B cell (primary cell): ENCODE measurements around the gene C16orf86.

Experiments used
- EZH2 ChIP-seq: IDR thresholded peaks from 2 replicates; pipeline ENCODE4 v1.6.1; 2012; ENCODE audit warnings: borderline replicate concordance, low read depth, mild to moderate bottlenecking, moderate library complexity, low read length; ENCODE audit not compliant: insufficient read depth, poor library complexity, severe bottlenecking
- TF ChIP-seq, protein P1 (sequence below): fragments of 200-600 bp; IDR thresholded peaks from one replicate; pipeline ENCODE4 v1.8.0; 2022; ENCODE audit warnings: antibody characterized with exemption, mild to moderate bottlenecking

DNA sequence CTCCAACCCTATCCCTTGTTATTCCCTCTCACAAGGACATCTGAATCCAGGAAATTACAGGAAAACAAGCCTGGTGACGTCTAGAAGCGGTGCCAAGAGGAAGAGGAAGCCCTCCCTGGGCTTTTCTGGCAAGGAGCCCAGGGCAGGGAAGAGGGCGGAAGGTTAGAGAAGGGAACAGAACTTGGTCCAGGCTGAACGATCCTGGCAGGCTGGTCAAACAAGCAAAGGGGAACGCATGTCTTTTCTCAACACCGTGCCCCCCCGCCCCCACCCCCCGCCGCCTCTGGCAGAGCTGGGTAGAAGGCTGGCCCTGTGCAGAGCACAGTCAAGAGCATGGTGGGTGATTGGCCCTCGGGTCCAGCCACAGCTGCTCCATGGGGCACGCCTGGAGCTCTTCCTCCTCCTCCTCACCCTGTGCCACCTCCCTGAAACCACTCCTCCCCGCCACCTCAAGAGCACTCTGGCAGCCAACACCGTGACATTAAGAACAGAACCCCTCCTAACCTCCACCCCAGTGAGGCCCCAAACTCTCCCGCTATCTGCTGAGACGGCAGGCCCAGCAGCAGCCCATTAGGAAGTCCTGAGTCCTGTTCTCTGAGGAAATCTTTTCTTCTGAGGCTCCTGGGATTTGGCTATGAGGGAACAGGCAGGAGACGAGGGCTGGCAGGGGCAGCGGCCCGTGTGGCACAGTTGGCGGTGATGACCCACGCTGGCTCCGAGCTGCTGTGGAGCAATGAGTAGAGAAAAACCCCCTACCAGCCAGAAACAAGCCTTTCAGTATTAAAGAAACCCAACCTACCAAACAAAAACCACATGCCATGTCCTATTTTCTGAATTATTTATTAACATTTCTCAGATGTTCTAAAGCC is 7.3 kb downstream of the C16orf86 start:
- TF ChIP-seq, protein P1, sequence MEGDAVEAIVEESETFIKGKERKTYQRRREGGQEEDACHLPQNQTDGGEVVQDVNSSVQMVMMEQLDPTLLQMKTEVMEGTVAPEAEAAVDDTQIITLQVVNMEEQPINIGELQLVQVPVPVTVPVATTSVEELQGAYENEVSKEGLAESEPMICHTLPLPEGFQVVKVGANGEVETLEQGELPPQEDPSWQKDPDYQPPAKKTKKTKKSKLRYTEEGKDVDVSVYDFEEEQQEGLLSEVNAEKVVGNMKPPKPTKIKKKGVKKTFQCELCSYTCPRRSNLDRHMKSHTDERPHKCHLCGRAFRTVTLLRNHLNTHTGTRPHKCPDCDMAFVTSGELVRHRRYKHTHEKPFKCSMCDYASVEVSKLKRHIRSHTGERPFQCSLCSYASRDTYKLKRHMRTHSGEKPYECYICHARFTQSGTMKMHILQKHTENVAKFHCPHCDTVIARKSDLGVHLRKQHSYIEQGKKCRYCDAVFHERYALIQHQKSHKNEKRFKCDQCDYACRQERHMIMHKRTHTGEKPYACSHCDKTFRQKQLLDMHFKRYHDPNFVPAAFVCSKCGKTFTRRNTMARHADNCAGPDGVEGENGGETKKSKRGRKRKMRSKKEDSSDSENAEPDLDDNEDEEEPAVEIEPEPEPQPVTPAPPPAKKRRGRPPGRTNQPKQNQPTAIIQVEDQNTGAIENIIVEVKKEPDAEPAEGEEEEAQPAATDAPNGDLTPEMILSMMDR, result no peak
- no peak for TF ChIP-seq EZH2
